ENCODE data around the gene IGSF22. TPM values are rescaled to one million over a fixed set of nuclear protein-coding genes. Genes with fewer than 3 reads are reported as not detected.
A peak's percentile ranks its signal among the peaks of the same experiment; 100 is the strongest.
"Not testable (repeated sequence)": the region's sequence is repeated elsewhere in the genome, so short reads cannot be mapped to it uniquely, and the experiment has no call there.

The IGSF22 gene
- total RNA-seq, 3 donors from 2014 or later, result 0.16 to 0.60 (median 0.53) TPM

- Mint-ChIP-seq H3K9me3 (no peaks in the 10 kb centered on the region), H3K4me1 (ENCODE audit: low read depth) (peaks cover 19% of the 10 kb centered on the region), H3K27me3 (ENCODE audit: low read depth) (peaks cover 2% of the 10 kb centered on the region), H3K4me3 (peak overlapping the region; percentile 82), H3K36me3 (ENCODE audit: insufficient read depth) (no peaks in the 10 kb centered on the region)
- no peak for DNase-seq
- ATAC-seq, result no peak
Measured at GRCh38 chr11:18699269-18699596, 26.8 kb downstream of the IGSF22 start.

- ATAC-seq, result peak; percentile 96
- Mint-ChIP-seq H3K4me3 (peak within 1 kb of the TSS; percentile 82), H3K27me3 (ENCODE audit: low read depth) (peaks cover 2% of the 10 kb centered on the region), H3K4me1 (ENCODE audit: low read depth) (peaks cover 19% of the 10 kb centered on the region), H3K9me3 (no peaks in the 10 kb centered on the region), H3K36me3 (ENCODE audit: insufficient read depth) (no peaks in the 10 kb centered on the region)
- DNase-seq, result peak; percentile 88
Measured at GRCh38 chr11:18698341-18699268, 27.4 kb downstream of the IGSF22 start, which contains the start of gene TMEM86A. Gene TMEM86A (plus strand): TSS chr11:18698779. CDS start chr11:18698887, 108 bp downstream.

GRCh38 chr11:18697576-18697975 lies 28.4 kb downstream of the IGSF22 start:
- no peak overlapping the region for H3K4me3 Mint-ChIP-seq
- ATAC-seq (no peak), DNase-seq (no peak)
- peaks cover 19% of the 10 kb centered on the region for H3K4me1 Mint-ChIP-seq (ENCODE audit: low read depth)
- no peaks in the 10 kb centered on the region for H3K36me3 Mint-ChIP-seq (ENCODE audit: insufficient read depth)
- H3K9me3 Mint-ChIP-seq, result no peaks in the 10 kb centered on the region
- peaks cover 2% of the 10 kb centered on the region for H3K27me3 Mint-ChIP-seq (ENCODE audit: low read depth)

- Mint-ChIP-seq H3K4me3 (no peak overlapping the region), H3K4me1 (ENCODE audit: low read depth) (peaks cover 19% of the 10 kb centered on the region)
Measured at GRCh38 chr11:18696638-18697225, 29.3 kb downstream of the IGSF22 start.

GRCh38 chr11:18692941-18693760 lies 32.8 kb downstream of the IGSF22 start:
- Mint-ChIP-seq H3K36me3 (ENCODE audit: insufficient read depth) (no peaks in the 10 kb centered on the region), H3K4me3 (no peak overlapping the region), H3K27me3 (ENCODE audit: low read depth) (no peaks in the 10 kb centered on the region), H3K4me1 (ENCODE audit: low read depth) (peaks cover 3% of the 10 kb centered on the region), H3K9me3 (no peaks in the 10 kb centered on the region)
- DNase-seq (no peak), ATAC-seq (no peak)

More at GRCh38 chr11:18696638-18697225, 29.3 kb downstream of the IGSF22 start:
- ATAC-seq (no peak), DNase-seq (no peak)
- no peaks in the 10 kb centered on the region for H3K9me3 Mint-ChIP-seq
- no peaks in the 10 kb centered on the region for H3K36me3 Mint-ChIP-seq (ENCODE audit: insufficient read depth)
- H3K27me3 Mint-ChIP-seq (ENCODE audit: low read depth), result peaks cover 2% of the 10 kb centered on the region

- DNase-seq; H3K36me3 Mint-ChIP-seq (ENCODE audit: insufficient read depth); ATAC-seq; H3K4me1 Mint-ChIP-seq (ENCODE audit: low read depth); H3K4me3 Mint-ChIP-seq; H3K27me3 Mint-ChIP-seq (ENCODE audit: low read depth); H3K9me3 Mint-ChIP-seq: not testable (repeated sequence)
Measured at GRCh38 chr11:18691467-18692140, 34.4 kb downstream of the IGSF22 start.

- Mint-ChIP-seq H3K36me3 (ENCODE audit: insufficient read depth) (no peaks in the 10 kb centered on the region), H3K4me1 (ENCODE audit: low read depth) (peaks cover 4% of the 10 kb centered on the region), H3K9me3 (no peaks in the 10 kb centered on the region), H3K27me3 (ENCODE audit: low read depth) (no peaks in the 10 kb centered on the region), H3K4me3 (no peak overlapping the region)
- DNase-seq, result no peak
- ATAC-seq, result no peak
Measured at GRCh38 chr11:18684267-18684666, 41.7 kb downstream of the IGSF22 start.

GRCh38 chr11:18682466-18682865 lies 43.5 kb downstream of the IGSF22 start:
- no peaks in the 10 kb centered on the region for H3K9me3 Mint-ChIP-seq
- peaks cover 5% of the 10 kb centered on the region for H3K4me1 Mint-ChIP-seq (ENCODE audit: low read depth)
- no peaks in the 10 kb centered on the region for H3K36me3 Mint-ChIP-seq (ENCODE audit: insufficient read depth)
- DNase-seq (no peak), ATAC-seq (no peak)
- H3K4me3 Mint-ChIP-seq, result no peak overlapping the region
- H3K27me3 Mint-ChIP-seq (ENCODE audit: low read depth), result no peaks in the 10 kb centered on the region

GRCh38 chr11:18681949-18682348 lies 44.0 kb downstream of the IGSF22 start:
- not testable (repeated sequence) for H3K9me3 Mint-ChIP-seq; H3K4me1 Mint-ChIP-seq (ENCODE audit: low read depth); H3K27me3 Mint-ChIP-seq (ENCODE audit: low read depth); H3K36me3 Mint-ChIP-seq (ENCODE audit: insufficient read depth); H3K4me3 Mint-ChIP-seq; ATAC-seq; DNase-seq

GRCh38 chr11:18677560-18677959 lies 48.4 kb downstream of the IGSF22 start:
- no peak overlapping the region for H3K4me3 Mint-ChIP-seq
- no peak for DNase-seq
- no peaks in the 10 kb centered on the region for H3K27me3 Mint-ChIP-seq (ENCODE audit: low read depth)
- no peaks in the 10 kb centered on the region for H3K36me3 Mint-ChIP-seq (ENCODE audit: insufficient read depth)
- ATAC-seq, result no peak
- H3K4me1 Mint-ChIP-seq (ENCODE audit: low read depth), result peaks cover 12% of the 10 kb centered on the region
- no peaks in the 10 kb centered on the region for H3K9me3 Mint-ChIP-seq

GRCh38 chr11:18676803-18677202 lies 49.2 kb downstream of the IGSF22 start:
- no peaks in the 10 kb centered on the region for H3K9me3 Mint-ChIP-seq
- no peaks in the 10 kb centered on the region for H3K27me3 Mint-ChIP-seq (ENCODE audit: low read depth)
- DNase-seq (no peak), ATAC-seq (no peak)
- H3K4me1 Mint-ChIP-seq (ENCODE audit: low read depth), result peaks cover 15% of the 10 kb centered on the region
- H3K4me3 Mint-ChIP-seq, result no peak overlapping the region
- no peaks in the 10 kb centered on the region for H3K36me3 Mint-ChIP-seq (ENCODE audit: insufficient read depth)

GRCh38 chr11:18672209-18672608 lies 53.8 kb downstream of the IGSF22 start:
- H3K9me3 Mint-ChIP-seq; H3K36me3 Mint-ChIP-seq (ENCODE audit: insufficient read depth); H3K27me3 Mint-ChIP-seq (ENCODE audit: low read depth): not testable (repeated sequence)
- H3K4me3 Mint-ChIP-seq, result peak overlapping the region; percentile 40
- H3K4me1 Mint-ChIP-seq (ENCODE audit: low read depth), result peaks cover 44% of the 10 kb centered on the region
- peak; percentile 26 for DNase-seq
- ATAC-seq, result peak; percentile 81 to 88

- Mint-ChIP-seq H3K27me3 (ENCODE audit: low read depth) (no peaks in the 10 kb centered on the region), H3K4me3 (peak overlapping the region; percentile 20), H3K9me3 (peaks cover 4% of the 10 kb centered on the region), H3K36me3 (ENCODE audit: insufficient read depth) (no peaks in the 10 kb centered on the region), H3K4me1 (ENCODE audit: low read depth) (peaks cover 44% of the 10 kb centered on the region)
- ATAC-seq (peak in 1 of 2 donors; percentile 24), DNase-seq (peak; percentile 27)
Measured at GRCh38 chr11:18671246-18671645, 54.7 kb downstream of the IGSF22 start.

- H3K4me3 Mint-ChIP-seq, result no peak overlapping the region
- H3K36me3 Mint-ChIP-seq (ENCODE audit: insufficient read depth), result no peaks in the 10 kb centered on the region
- H3K9me3 Mint-ChIP-seq, result peaks cover 4% of the 10 kb centered on the region
- no peak for ATAC-seq
- peaks cover 53% of the 10 kb centered on the region for H3K4me1 Mint-ChIP-seq (ENCODE audit: low read depth)
- DNase-seq, result no peak
- no peaks in the 10 kb centered on the region for H3K27me3 Mint-ChIP-seq (ENCODE audit: low read depth)
Measured at GRCh38 chr11:18669711-18670110, 56.3 kb downstream of the IGSF22 start.
